Ishikawa (cell line): ENCODE data around the gene NEURL2.

ENCODE experiments used
- CEBPB ChIP-seq: IDR thresholded peaks from 2 replicates; pipeline ENCODE4 v1.6.1; 2012
- CREB1 ChIP-seq: IDR thresholded peaks from 2 replicates; pipeline ENCODE4 v1.6.1; 2012; ENCODE audit warnings: low read depth
- EP300 ChIP-seq: IDR thresholded peaks from 2 replicates; pipeline ENCODE4 v1.6.1; 2012; ENCODE audit warnings: borderline replicate concordance
- MAX ChIP-seq: IDR thresholded peaks from 2 replicates; pipeline ENCODE4 v1.6.1; 2012
- RAD21 ChIP-seq: IDR thresholded peaks from 2 replicates; pipeline ENCODE4 v1.6.1; 2012; ENCODE audit warnings: low read depth
- TAF1 ChIP-seq: IDR thresholded peaks from 2 replicates; pipeline ENCODE4 v1.6.1; 2012; ENCODE audit warnings: low read depth, mild to moderate bottlenecking
- TCF12 ChIP-seq: IDR thresholded peaks from 2 replicates; pipeline ENCODE4 v1.6.1; 2012; ENCODE audit warnings: low read depth
- TF ChIP-seq, protein P1 (sequence below): IDR thresholded peaks from 2 replicates; pipeline ENCODE4 v1.6.1; 2012

DNA sequence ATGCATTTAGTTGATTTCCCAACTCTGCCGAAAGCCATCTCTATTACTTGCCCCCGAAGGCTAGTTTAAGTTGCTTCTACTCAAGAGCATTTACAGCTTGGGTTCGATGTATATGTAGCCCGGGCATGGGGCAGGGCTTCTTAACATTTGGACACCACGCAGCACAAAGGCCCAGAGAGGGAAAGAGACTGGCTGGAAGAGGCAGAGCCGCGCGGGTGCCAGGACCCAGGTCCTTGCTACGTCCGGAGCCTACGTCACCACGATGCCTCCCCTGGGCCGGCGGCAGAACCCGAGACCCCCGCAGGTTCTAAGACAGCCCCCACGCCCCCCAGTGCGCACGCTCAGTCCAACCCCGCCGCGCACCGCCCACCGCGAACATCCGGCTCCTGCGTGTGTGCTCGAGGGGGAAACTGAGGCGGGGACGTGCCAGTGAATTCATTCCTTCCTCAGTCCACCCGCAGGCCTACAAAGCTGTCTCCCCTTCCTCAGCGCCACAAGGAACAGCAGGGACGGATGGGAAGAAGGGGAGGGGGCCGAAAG, 43.1 kb upstream of the NEURL2 start:
- TF ChIP-seq MAX (no peak; the same call in none of the 2 replicates), CREB1 (no peak; the same call in none of the 2 replicates), TAF1 (no peak), CEBPB (no peak), TCF12 (no peak), RAD21 (no peak), EP300 (no peak)
- TF ChIP-seq, protein P1, sequence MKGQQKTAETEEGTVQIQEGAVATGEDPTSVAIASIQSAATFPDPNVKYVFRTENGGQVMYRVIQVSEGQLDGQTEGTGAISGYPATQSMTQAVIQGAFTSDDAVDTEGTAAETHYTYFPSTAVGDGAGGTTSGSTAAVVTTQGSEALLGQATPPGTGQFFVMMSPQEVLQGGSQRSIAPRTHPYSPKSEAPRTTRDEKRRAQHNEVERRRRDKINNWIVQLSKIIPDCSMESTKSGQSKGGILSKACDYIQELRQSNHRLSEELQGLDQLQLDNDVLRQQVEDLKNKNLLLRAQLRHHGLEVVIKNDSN: no peak
